ENCODE results near the gene GBGT1.

The GBGT1 gene

GRCh38 chr9:133121198-133121914, 42.4 kb downstream of the GBGT1 start, which contains the start of gene RALGDS:
RALGDS (minus strand) TSS chr9:133121240; CDS start chr9:133121154, 86 bp downstream.
- Histone ChIP-seq H3K27me3 (ENCODE audit: insufficient read depth, low read length) (no peaks in the 10 kb centered on the region), H3K4me3 (ENCODE audit: low read length) (peak within 1 kb of the TSS; percentile 63), H3K36me3 (ENCODE audit: insufficient read depth, low read length) (no peaks in the 10 kb centered on the region), H3K4me1 (ENCODE audit: insufficient read depth, low read length) (peaks cover 45% of the 10 kb centered on the region), H3K9me3 (ENCODE audit: low read length) (no peaks in the 10 kb centered on the region), H2AFZ (ENCODE audit: low read depth, low read length) (no peak within 1 kb of the TSS)

DNA sequence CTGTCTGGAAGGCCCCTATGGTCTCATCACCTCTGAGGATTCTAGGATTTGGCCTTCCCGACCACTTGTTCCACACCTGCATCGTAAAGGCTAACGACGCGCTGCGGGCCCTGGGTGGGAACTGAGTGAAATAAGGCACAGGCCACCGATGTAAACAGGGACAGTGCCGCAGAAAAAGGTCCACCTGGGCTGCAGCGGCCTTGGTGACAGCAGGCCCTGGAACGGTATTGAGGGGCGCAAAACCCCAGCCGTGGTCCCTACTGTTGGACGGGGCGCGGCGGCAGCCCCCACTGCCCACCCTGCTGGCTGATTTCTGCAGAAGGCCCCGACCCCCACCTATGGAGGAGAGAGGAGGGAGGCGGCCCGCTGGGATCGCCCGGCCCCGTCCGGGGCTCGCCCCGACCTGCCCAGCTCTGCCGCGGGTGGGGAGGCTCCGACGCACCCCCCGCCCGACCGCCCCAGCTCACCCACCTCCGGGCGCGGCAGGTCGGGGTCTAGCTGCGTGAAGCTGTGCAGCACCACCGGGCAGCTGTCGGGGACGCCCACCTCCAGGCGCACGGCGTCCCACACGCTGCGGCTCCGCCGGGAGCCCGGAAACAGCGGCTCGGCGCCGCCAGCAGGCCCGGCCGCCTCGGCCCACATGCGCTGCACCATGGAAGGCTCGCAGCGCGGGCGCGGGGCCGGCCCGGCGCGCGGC, 43.1 kb downstream of the GBGT1 start:
- H3K4me1 ChIP-seq (ENCODE audit: insufficient read depth, low read length) = peaks cover 52% of the 10 kb centered on the region
- no peaks in the 10 kb centered on the region for H3K27me3 ChIP-seq (ENCODE audit: insufficient read depth, low read length)
- H2AFZ ChIP-seq (ENCODE audit: low read depth, low read length) = no peak overlapping the region
- H3K36me3 ChIP-seq (ENCODE audit: insufficient read depth, low read length) = no peaks in the 10 kb centered on the region
- H3K4me3 ChIP-seq (ENCODE audit: low read length) = peak overlapping the region; percentile 63
- no peaks in the 10 kb centered on the region for H3K9me3 ChIP-seq (ENCODE audit: low read length)

DNA sequence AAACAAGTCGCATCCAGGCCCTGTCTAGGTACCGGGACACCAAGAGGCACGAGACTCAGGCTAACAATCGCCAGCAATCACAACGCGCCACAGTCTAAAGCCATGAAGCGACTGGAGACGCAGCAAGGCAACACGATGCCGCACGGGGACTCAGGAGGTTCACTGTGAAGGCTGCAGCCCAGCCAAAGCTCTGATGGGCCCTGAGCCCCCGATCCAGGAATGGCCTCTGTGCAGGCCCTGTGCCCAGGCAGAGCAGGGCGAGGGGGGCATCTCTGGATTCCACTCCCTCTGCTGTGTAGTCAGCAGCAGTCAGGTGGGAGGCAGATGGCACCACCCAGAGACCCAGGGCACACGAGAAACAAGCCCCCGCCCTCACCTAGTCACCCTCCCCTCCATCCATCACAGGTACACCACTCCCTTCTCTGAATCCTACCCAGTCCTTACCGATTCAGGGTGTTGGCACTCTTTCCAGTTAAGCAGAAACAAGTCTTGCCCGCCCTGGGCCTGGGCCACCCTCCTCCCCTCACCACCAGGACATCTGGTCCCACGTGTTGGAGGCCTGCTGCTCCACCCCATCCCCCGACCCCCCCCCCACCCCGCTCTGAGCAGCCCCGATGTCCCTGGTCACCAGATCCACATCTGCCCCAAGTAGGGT, 43.7 kb downstream of the GBGT1 start:
- Histone ChIP-seq H2AFZ (ENCODE audit: low read depth, low read length) (no peak overlapping the region), H3K36me3 (ENCODE audit: insufficient read depth, low read length) (no peaks in the 10 kb centered on the region), H3K4me1 (ENCODE audit: insufficient read depth, low read length) (peaks cover 59% of the 10 kb centered on the region), H3K4me3 (ENCODE audit: low read length) (peak overlapping the region; percentile 63), H3K27me3 (ENCODE audit: insufficient read depth, low read length) (no peaks in the 10 kb centered on the region), H3K9me3 (ENCODE audit: low read length) (no peaks in the 10 kb centered on the region)

- Histone ChIP-seq H3K4me1 (ENCODE audit: insufficient read depth, low read length) (peaks cover 62% of the 10 kb centered on the region), H3K27me3 (ENCODE audit: insufficient read depth, low read length) (no peaks in the 10 kb centered on the region), H3K4me3 (ENCODE audit: low read length) (peak overlapping the region; percentile 63), H3K9me3 (ENCODE audit: low read length) (no peaks in the 10 kb centered on the region), H2AFZ (ENCODE audit: low read depth, low read length) (no peak overlapping the region), H3K36me3 (ENCODE audit: insufficient read depth, low read length) (no peaks in the 10 kb centered on the region)
These were observed 44.4 kb downstream of the GBGT1 start for GRCh38 chr9:133119103-133119845.

DNA sequence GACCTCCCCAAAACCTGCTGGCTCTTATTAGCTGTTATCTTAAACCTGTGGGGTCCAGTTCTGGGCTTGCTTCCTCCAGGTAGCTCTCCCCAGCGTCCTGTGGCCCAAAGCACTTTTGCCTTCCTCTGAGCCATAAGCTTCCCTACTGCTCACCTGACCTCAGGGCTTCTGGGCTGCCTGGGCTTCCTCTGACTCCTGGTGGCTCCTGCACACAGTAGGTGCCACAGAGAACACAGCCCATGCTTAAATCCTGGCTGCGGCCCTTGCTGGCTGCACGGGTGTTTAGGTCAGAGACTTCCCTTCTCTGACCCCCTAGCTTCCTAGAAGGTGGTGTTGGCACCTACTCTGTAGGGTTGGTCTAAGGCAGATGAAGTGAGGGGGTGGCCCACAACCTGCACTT, 45.1 kb downstream of the GBGT1 start:
- Histone ChIP-seq H2AFZ (ENCODE audit: low read depth, low read length) (no peak overlapping the region), H3K4me3 (ENCODE audit: low read length) (no peak overlapping the region), H3K27me3 (ENCODE audit: insufficient read depth, low read length) (no peaks in the 10 kb centered on the region), H3K9me3 (ENCODE audit: low read length) (no peaks in the 10 kb centered on the region), H3K4me1 (ENCODE audit: insufficient read depth, low read length) (peaks cover 69% of the 10 kb centered on the region), H3K36me3 (ENCODE audit: insufficient read depth, low read length) (no peaks in the 10 kb centered on the region)

GRCh38 chr9:133118179-133118520, 45.6 kb downstream of the GBGT1 start:
- no peak overlapping the region for H2AFZ ChIP-seq (ENCODE audit: low read depth, low read length)
- peaks cover 69% of the 10 kb centered on the region for H3K4me1 ChIP-seq (ENCODE audit: insufficient read depth, low read length)
- no peak overlapping the region for H3K4me3 ChIP-seq (ENCODE audit: low read length)
- H3K27me3 ChIP-seq (ENCODE audit: insufficient read depth, low read length) = no peaks in the 10 kb centered on the region
- no peaks in the 10 kb centered on the region for H3K9me3 ChIP-seq (ENCODE audit: low read length)
- no peaks in the 10 kb centered on the region for H3K36me3 ChIP-seq (ENCODE audit: insufficient read depth, low read length)

- Histone ChIP-seq H3K27me3 (ENCODE audit: insufficient read depth, low read length) (no peaks in the 10 kb centered on the region), H3K36me3 (ENCODE audit: insufficient read depth, low read length) (no peaks in the 10 kb centered on the region), H3K4me3 (ENCODE audit: low read length) (no peak overlapping the region), H3K9me3 (ENCODE audit: low read length) (no peaks in the 10 kb centered on the region), H2AFZ (ENCODE audit: low read depth, low read length) (no peak overlapping the region), H3K4me1 (ENCODE audit: insufficient read depth, low read length) (peaks cover 67% of the 10 kb centered on the region)
These were observed 46.2 kb downstream of the GBGT1 start for GRCh38 chr9:133117271-133118178.

DNA sequence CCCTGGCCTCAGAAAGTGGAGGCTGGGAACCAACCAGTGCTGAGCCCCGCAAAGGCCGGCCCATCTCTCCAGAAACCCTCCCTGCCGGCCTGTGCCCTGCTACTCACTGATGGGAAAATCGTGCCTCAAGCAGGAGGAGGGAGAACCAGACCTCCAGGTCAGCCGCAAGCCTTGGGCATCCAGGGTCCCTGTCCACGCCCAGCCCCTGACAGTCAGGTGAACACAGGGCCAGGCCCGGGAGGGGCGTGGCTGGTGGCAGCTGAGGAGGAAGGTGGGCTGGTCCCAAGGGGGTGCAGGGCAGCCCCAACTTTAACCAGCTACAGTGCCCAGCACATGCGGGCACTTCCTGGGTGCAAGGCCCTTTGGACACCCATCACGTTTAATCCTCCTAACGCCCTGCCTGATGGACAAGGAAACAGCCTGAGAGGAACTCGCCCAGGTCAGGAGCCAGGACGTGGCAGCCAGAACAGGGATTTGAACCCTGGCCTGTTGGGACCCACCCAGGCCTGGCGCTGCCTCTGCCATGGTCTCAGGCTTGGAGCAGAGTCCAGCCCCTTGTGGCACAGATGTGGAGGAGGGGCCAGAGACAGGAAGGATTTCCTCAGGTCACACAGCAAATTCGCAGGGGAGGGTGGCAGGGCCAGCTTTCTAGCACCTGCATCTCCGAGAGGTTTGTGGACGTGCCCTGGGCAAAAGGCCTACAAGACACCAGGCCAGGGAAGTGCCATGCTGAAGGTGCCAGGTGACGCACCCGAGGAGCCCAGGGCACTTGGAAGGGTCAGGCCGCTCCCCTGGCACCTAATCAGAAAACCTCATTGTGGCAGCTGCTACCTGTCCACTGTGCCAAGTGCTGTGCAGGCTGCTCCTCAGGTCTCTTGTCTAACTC, 47.1 kb downstream of the GBGT1 start:
- H3K36me3 ChIP-seq (ENCODE audit: insufficient read depth, low read length) = peaks cover 4% of the 10 kb centered on the region
- H3K27me3 ChIP-seq (ENCODE audit: insufficient read depth, low read length) = no peaks in the 10 kb centered on the region
- H3K4me3 ChIP-seq (ENCODE audit: low read length) = no peak overlapping the region
- H2AFZ ChIP-seq (ENCODE audit: low read depth, low read length) = no peak overlapping the region
- H3K9me3 ChIP-seq (ENCODE audit: low read length) = no peaks in the 10 kb centered on the region
- peaks cover 63% of the 10 kb centered on the region for H3K4me1 ChIP-seq (ENCODE audit: insufficient read depth, low read length)

DNA sequence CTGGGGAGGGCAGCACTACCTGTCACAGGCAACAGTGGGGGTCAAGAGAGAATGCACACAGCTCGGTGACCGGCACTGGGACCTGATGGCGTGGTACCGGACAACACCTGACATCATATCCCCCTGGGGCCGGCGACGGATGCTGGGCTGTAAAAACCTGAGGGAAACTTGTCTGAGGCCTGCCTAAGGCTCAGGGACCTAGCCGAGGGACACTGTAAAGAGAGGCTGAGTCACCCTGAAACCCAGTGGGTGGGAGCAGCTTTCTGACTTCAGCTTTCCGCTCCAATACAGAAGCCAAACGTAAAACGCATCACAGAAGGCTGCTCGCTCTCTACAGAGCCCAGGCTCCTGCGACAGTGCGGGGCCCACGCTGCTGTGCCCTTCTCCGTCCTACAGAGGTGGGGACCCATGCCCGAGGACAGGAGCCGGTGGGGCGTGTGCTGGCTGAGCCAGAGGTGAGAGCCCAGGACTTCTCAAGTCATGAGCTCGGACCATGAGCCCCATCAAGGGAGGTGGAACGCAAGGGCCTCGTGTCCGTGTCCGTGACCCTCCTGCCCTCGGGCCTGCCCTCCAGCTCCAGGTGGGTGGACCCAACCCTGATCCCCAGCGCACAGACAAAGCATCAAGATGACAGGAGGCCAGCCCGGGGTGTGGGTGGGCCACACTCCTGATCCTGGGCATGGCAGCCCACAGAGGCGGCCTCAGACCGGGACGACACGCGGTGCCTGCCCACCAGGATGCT, 47.9 kb downstream of the GBGT1 start:
- no peaks in the 10 kb centered on the region for H3K27me3 ChIP-seq (ENCODE audit: insufficient read depth, low read length)
- H2AFZ ChIP-seq (ENCODE audit: low read depth, low read length) = no peak overlapping the region
- no peak overlapping the region for H3K4me3 ChIP-seq (ENCODE audit: low read length)
- H3K9me3 ChIP-seq (ENCODE audit: low read length) = no peaks in the 10 kb centered on the region
- H3K4me1 ChIP-seq (ENCODE audit: insufficient read depth, low read length) = peaks cover 60% of the 10 kb centered on the region
- peaks cover 12% of the 10 kb centered on the region for H3K36me3 ChIP-seq (ENCODE audit: insufficient read depth, low read length)

DNA sequence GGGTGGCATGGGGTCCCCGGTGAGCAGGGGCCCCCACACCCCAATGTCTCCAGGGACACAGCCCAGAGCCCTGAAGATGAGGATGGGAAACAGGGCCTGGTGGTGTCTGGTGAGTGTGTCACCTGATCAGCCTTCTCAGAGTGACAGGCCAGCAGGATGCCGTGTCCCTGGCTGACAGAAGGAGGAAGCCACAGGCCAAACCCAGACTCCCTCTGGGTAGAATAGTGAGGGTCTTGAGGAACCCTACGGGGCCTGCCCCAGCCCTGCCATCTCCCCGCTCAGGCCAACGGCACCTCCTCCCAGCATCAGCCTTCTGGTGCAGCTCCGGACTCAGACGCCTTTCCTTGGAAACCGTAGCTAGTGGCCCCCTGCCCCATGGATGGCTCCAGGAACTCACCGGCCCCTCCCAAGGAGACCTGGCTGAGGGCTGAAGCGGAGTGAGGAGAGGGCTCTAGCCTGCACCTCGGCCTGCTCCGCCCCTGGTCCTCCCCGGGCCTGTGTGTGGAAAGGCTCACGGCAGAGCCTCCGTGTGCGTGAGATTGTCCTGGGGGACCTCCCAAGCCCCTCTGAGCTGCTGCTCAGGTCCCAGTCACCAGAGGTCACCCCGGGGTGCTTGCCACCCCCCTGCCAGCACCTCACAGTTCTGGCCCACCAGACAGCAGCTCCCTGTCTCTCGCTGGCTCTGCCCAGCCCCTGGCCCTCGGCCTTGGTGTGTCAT, 48.7 kb downstream of the GBGT1 start:
- Histone ChIP-seq H3K27me3 (ENCODE audit: insufficient read depth, low read length) (no peaks in the 10 kb centered on the region), H3K4me3 (ENCODE audit: low read length) (no peak overlapping the region), H3K36me3 (ENCODE audit: insufficient read depth, low read length) (peaks cover 17% of the 10 kb centered on the region), H3K9me3 (ENCODE audit: low read length) (no peaks in the 10 kb centered on the region), H2AFZ (ENCODE audit: low read depth, low read length) (no peak overlapping the region), H3K4me1 (ENCODE audit: insufficient read depth, low read length) (peaks cover 54% of the 10 kb centered on the region)

Measured in neuron (in vitro differentiated cells).